LHCN-M2 (cell line): ENCODE results near the gene NUTM2A. TPM values are rescaled to one million over a fixed set of nuclear protein-coding genes. Genes with fewer than 3 reads are reported as not detected.
"Not testable (repeated sequence)": the region's sequence is repeated elsewhere in the genome, so short reads cannot be mapped to it uniquely, and the experiment has no call there.

ENCODE experiments used
- DNase-seq: peaks from one replicate; pipeline ENCODE4 v3.0.0-alpha.2; 2012; ENCODE audit warnings: low read depth
- polyA plus RNA-seq: library from polyadenylated mRNA; unstranded; fragments of >200 nt; gene quantifications from one replicate; pipeline ENCODE4 v1.2.1, GENCODE V29; 2012; ENCODE audit warnings: missing spikeins
- total RNA-seq: library from RNA; depleted of rRNA; stranded (reverse); fragments of >200 nt; gene quantifications from 2 replicates; pipeline ENCODE4 v1.2.3, GENCODE V29; 2014; rRNA removed

The NUTM2A gene, protein sequence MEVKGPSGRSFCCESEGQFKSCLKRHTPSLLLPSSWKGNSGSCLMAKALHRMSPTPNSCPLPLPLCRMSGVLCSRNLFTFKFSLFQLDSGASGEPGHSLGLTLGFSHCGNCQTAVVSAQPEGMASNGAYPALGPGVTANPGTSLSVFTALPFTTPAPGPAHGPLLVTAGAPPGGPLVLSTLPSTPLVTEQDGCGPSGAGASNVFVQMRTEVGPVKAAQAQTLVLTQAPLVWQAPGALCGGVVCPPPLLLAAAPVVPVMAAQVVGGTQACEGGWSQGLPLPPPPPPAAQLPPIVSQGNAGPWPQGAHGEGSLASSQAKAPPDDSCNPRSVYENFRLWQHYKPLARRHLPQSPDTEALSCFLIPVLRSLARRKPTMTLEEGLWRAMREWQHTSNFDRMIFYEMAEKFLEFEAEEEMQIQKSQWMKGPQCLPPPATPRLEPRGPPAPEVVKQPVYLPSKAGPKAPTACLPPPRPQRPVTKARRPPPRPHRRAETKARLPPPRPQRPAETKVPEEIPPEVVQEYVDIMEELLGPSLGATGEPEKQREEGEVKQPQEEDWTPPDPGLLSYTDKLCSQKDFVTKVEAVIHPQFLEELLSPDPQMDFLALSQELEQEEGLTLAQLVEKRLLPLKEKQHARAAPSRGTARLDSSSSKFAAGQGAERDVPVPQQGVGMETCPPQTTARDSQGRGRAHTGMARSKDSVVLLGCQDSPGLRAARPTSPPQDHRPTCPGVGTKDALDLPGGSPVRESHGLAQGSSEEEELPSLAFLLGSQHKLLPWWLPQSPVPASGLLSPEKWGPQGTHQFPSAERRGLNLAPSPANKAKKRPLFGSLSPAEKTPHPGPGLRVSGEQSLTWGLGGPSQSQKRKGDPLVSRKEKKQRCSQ
- total RNA-seq: 0.06 and 0.26 TPM in 2 replicates
- polyA plus RNA-seq: 0.15 TPM

DNA sequence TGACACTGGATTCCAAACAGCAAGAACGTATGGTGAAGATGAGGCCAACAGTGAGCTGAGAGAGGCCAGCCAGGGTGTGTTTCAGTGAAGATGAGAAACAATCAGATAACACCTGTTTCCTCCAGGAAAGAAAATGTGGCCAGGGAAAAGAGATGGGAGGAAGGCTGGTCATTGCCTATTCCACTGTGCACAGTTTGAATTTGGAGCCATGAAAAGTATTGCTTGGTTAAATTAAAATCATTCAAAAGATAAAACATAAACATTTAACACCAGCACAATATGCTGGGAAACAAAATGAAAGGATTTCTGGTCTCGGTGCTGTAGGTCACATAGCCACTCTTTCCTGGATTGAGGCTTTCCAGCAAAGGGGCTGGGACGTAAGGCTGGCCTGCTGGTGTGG, at the start of gene NUTM2A:
NUTM2A (plus strand) TSS at position 301 of the 400 bp plus-strand sequence. CDS start 383 bp downstream, outside the sequence.
- DNase-seq: not testable (repeated sequence)

DNA sequence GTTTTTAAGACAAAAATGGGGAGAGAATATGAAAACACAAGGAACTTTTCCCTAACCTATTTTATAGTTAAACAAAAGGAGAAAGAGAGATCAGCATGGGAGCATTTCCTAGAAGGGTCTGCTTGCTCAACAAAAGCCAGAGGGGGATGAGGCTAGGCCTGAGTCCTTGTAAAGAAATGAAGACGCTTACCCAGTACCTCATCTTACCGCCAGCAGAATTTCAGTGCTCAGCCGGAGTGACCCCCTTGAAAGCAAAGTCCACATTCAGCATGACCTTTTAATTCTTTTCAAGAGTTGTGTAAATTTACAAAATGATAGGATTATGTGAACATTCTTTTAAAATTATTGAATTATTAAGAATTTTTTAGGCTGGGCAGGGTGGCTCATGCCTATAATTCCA, 47.7 kb upstream of the NUTM2A start:
- DNase-seq: not testable (repeated sequence)

DNA sequence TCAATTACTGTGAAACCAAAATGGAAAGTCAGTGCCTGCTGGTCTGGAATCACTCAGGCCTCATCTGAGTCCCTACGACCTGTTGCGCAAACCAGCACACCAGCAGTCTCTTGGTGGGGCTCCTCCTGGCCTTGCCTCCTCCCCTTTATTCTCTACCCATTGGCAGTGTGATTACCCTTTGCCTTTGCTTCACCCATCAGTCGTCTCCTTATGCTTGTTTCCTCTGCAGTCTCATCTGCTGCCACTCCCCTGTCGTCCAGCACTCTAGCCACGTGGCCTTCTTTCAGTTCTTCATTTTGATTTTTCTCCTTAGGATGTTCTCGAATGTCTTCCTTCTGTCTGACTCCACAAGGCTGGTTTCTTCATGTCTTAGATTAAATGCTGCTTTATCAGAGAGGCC, 40.8 kb upstream of the NUTM2A start:
- not testable (repeated sequence) for DNase-seq

DNA sequence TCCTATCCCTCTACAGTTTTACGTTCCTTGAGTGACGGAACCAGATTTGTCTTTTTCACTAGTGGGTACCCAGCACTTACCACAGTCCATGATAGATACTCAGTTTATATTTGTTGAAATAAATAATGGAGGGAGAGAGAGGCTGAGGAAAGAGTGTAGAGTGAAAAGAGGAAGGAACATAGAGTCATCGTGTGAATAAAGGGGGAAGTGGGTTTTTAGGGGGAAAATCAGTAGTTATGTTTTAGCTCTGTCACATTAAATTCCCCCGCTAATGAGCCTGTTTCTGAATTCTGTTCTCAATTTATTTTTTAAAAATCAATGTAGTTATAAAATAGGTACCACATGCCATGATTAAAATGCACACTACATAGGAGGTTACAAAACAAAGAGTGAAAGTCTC, 39.2 kb upstream of the NUTM2A start:
- DNase-seq: not testable (repeated sequence)

DNA sequence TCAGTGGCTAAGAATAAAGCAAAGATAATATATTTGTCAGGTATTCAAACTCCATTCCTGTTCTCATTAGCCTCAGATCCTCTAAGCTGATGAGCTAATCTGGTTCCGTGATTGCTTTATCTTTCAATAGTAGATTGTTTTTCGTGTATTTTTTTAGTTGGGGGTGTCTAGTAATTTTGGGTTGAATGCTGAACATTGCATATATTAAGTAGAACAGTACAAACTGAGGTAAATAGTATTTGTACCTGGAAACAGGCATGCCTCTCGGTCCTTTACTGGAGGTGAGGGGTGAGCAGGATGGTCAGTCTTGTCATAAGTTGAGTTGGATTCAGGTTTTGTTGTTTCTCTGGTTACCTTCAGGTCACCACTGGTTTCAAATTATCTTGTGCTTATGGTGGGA, 37.7 kb upstream of the NUTM2A start:
- DNase-seq: not testable (repeated sequence)

DNA sequence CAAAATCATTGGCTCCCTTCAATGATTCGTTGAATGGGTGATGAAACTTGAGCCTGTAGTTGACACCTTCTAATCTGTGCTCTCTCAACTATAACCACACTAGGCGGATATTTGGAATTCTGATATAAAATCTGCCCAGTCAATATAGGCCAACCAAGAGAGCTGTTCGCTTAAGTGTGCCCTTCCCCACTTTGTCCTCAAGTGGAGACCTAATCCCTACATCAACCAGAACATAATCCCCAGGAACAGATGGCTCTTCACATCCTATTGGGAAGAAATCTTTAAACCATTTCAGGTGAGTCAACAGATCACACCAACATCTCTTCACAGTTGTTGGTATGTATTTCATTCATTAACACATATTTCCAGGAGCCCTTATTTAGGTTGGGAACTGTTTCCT, 33.4 kb upstream of the NUTM2A start:
- DNase-seq: peak; percentile 1

DNA sequence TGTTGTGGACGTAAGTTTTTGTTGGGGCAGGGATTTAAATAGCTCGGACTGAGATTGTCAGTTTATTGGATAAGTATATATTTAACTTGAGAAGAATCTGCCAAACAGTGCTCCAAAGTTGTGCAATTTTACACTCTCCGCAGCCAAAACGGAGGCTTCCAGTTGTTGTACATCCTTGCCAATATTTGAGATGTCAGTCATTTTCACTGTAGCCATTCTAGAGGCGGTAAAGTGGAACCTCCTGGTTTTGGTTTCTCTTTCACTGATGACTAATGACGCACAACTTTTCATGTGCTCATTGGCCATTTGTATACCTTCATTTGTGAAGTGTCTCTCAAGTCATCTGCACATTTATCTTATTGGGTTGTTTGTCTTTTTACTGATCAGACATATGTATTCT, 24.3 kb upstream of the NUTM2A start:
- peak; percentile 92 for DNase-seq

DNA sequence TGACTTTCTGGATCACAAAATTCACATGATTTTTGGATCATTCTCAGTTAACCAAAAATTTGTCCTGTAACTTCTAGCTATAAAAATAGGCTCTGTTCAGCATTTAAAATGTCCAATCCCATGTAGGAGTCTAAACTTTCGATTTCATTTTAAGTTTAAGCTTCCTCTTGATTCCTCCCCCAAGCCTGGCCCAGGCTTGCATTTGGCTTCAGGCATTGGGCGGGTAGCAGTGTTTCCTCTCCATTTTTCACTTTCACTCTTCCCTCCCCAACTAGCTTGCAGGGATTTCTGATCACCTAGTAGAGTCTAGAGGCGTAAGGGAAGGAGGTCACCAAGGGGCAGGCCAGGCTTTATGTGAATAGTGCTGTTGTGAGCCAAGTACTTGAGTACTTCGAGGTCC, 20.4 kb upstream of the NUTM2A start:
- DNase-seq: not testable (repeated sequence)

DNA sequence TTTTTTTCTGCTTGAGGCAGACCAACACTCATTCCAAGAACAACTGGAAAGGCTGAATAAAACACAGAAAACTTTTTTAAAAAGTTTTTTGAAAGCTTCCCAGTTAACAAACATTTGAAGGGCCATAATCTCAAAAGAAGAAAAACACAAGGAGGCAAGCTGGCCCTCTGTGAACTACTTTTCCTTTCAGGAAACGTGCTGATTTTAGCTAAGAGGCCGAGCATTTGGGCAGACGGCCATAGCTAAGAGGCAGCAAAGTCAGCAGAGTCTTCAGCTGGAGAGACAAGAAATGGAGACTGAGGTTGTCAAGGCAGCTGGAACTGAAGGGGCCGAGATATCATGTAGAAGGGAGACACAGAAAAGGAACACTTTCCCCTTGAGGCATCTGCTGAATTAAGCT, 18.3 kb upstream of the NUTM2A start:
- not testable (repeated sequence) for DNase-seq

DNA sequence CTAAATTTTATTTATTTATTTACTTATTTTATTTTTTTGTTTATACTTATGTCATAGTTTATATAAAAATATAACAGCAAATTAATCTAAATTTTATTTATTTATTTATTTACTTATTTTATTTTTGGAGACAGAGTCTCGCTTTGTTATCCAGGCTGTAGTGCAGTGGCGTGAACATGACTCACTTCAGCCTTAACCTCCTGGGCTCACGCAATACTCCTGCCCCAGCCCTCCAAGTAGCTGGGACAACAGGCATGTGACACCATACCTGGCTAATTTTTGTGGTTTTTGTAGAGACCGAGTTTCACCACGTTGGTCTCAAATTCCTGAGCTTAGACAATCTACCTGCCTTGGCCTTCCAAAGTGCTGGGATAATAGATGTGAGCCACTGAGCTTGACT, 14.9 kb upstream of the NUTM2A start:
- DNase-seq: not testable (repeated sequence)

DNA sequence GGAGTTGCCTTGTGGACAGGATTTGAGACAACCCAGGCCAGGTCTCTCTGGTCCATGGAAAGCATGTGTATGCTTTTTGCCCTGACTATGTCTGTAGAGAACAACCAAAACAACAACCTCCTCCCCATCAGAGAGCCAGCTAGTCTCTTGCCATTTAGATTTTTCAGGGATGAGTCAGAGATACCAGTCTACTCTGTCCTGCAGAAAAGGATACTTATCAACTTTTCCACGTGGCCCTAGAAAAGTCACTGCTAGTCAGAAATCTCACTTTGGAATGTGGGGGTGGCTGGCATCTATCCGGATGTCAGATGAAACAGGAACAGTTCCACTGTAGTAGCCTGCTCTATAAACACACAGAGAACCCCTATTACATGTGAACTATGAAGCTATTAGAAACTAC, 13.4 kb upstream of the NUTM2A start:
- peak; percentile 24 for DNase-seq

DNA sequence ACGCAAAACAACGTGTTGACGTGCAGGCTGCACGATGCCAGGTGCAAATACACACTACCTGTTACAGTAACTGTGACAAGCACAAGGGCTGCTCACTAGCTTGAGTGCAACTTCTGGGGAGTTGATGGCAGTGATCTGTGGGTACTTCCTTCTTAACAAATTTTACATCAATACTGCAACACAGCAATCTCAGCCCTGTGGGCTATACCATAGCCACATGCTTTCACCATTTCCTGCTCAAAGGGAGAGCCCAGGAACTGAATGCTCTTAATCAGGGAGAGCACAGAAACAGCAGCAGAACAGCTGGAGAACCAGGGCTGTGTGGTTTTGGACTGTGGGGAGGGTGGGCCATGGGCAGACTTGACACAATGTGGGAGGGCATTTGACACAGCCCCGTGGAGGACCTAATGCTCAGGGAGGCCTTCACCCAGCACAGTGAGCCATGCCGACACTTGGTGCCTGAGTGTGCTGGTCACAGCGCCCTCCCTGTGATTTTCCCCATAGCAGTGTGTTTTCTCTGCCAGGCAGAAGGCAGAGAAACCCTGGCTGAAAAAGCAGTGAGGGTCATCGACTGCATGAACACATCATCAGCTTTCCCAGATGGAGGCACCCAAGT, 12.0 kb upstream of the NUTM2A start:
- not testable (repeated sequence) for DNase-seq

DNA sequence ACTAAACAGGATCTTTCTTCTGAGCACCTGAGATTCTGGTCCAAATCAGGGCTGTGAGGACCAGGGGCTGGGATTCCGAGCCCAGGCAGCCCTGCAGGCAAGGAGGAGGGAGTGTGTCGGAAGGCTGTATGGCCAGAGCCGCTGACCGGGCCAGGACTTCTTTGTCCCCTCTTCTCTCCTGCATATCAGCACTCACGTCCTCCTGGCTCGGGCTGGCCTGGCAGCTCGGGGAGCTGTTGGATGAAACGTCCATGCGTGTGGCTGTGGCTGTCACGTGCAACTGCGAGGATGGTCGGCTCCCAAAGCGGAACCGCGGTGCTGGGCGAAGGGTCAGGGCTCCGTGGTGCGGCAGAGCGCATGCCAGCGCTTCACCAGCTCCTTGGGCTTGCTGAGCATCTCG, 11.4 kb upstream of the NUTM2A start:
- DNase-seq: not testable (repeated sequence)

DNA sequence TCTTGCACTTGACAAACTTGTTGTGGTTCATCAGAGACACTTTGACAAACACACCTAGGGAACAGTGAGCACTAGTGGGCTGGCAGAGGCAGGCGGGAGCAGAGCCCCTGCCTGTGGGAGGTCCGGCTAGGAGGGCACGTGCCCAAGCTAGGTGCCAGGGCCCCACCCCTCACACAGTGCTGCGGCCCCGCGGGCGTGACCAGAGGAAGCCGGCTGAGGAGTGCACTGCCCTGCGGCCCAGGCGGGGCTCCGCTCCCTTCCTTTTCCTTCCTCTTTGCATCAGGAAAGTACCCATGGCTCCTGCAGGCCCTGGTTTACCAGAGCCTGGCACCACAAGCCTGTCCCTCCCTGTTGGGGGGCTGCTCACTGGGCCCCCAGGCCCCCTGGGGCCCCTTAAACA, 9.1 kb upstream of the NUTM2A start:
- not testable (repeated sequence) for DNase-seq

DNA sequence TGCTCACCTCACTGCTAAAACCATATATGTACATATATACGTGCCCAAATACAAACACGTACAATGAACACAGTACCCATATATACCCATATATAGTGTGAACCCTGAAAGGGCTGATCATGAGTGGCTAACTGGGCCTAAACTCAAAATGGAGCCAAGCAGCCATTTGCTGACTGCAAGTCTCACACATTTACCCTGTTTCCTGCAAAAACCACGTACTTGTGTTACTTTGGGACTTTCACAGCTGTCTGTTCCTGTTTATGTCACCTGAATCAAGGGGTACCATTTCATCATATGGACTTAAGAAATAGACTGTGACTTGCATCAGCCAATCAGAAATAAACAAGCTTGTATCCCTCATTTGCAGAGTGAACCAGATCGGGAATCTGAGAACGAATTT, 5.9 kb upstream of the NUTM2A start:
- DNase-seq: not testable (repeated sequence)

DNA sequence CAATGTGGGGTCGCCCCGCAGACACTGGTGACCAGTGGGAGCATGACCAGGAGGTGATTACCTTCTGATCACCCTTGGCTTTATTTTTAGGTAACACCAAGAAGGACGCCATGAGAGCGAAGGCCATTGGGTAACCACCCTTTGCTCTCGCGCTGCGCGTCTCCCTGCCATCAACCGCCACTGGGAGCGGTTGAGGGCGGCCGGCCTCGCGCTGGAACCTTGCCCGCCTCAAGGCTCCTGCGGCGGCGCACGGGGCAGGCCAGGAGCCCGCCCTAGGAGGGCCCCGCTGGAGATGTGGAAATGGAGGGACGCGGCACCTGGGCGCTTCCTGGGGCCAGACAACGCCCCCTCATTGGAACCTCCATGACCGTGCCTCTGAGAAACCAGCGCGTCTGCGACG, 2.5 kb upstream of the NUTM2A start:
- DNase-seq: not testable (repeated sequence)

DNA sequence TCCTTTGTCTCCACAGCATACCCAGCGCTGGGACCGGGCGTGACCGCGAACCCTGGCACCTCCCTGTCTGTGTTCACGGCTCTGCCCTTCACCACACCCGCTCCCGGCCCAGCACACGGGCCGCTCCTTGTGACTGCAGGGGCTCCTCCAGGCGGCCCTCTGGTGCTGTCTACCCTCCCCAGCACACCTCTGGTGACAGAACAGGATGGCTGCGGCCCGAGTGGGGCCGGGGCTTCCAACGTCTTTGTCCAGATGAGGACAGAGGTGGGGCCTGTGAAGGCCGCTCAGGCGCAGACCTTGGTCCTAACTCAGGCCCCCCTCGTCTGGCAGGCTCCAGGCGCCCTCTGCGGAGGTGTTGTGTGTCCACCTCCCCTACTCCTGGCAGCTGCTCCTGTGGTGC, 3.0 kb downstream of the NUTM2A start:
- not testable (repeated sequence) for DNase-seq

DNA sequence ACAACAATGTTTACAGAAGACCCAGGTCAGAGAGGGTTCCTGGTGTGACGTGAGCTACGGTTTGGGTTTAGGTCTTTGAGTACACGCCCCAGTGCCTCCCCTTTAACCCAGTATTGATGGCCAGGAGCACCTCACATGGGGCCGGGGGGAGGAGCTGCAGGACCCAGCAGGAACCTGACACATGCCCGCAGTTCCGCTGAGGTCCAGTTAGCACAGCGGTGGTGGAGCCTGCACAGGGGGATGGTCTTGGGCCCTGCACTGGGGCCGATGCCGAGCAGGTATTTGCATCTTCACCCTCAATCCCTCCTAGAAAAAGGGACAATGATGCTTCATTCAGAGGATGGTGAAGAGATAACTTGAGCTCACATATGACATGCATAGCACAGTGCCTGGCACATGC, 4.0 kb downstream of the NUTM2A start:
- not testable (repeated sequence) for DNase-seq

DNA sequence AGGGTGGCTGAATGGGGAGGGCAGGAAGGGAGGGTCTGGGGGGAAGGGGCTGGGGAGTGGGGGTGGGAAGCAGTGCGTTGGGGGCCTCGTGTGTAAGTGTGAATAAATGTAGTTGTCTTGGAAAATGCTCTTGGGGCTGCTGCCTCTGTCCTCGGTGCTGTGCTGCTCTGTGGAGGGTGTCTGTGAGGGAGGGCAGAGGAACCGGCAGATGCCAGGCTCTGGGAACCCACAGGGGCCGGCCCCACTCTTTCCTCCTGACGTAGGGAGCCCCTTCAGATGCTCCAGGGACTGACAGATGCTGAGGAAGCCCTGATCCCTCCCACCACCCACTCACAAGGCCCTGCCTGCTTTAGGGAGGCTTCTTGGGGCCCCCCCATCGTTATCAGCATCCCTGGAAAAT, 9.6 kb downstream of the NUTM2A start:
- not testable (repeated sequence) for DNase-seq

DNA sequence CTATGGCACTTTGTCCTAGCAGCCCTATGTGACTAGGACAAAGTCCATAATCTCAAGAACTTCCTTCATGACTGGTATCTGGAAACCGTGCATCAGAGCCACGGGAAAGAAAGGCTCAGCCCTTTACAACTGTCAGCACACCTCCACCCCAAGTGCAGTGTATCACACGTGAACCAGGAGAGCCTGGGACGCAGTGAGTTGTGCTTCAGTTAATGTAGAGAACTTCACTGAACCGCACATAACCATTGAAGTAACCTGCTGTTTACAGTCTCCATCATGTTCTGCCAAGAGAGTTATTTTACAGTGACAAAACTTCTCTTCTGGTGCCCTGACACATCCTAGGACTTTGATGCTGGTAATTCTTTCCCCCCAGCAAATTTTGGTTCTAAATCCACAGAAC, 12.0 kb downstream of the NUTM2A start:
- not testable (repeated sequence) for DNase-seq

DNA sequence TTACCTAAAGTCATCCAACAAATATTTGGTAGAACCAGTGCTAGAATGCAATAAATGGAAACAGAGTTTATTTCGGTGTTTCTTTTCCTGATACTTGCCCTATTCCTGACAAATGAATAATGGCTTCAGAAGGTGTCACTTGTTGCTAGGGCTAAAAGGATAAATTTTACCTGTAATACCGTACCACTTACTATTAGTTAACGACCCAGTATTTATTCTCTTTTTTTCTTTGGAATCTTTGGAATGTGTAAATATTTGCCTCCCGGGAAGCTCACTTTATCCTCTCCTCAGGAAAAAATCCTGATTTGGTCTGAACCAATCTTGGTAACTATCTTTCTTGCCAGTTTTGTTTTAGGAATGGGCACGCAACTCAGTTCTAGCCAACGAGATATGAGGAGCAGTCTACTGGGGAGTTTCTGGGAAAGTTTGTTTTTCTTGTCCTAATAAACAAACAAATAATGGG, 14.1 kb downstream of the NUTM2A start:
- DNase-seq: not testable (repeated sequence)

DNA sequence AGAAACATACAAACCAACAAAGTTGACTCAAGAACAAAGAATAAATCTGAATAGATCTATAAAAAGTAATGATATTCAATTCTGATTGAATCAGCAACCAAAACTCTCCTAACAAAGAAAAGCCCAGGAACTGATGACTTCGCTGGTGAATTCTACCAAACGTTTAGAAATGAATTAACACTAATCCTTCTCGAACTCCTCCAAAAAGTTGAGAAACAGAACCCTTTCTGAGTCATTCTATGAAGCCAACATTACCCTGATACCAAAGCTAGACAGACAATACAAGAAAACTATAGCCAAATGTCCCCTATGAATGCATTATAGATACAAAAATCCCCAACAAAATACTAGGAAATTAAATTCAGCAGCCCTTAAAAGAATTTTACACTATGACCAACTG, 16.9 kb downstream of the NUTM2A start:
- DNase-seq: not testable (repeated sequence)
